ENCODE results near the gene MAJIN. TPM values are rescaled to one million over a fixed set of nuclear protein-coding genes. Genes with fewer than 3 reads are reported as not detected.

Gene MAJIN
- total RNA-seq, 1 experiment from 2014 or later, result not detected

DNA sequence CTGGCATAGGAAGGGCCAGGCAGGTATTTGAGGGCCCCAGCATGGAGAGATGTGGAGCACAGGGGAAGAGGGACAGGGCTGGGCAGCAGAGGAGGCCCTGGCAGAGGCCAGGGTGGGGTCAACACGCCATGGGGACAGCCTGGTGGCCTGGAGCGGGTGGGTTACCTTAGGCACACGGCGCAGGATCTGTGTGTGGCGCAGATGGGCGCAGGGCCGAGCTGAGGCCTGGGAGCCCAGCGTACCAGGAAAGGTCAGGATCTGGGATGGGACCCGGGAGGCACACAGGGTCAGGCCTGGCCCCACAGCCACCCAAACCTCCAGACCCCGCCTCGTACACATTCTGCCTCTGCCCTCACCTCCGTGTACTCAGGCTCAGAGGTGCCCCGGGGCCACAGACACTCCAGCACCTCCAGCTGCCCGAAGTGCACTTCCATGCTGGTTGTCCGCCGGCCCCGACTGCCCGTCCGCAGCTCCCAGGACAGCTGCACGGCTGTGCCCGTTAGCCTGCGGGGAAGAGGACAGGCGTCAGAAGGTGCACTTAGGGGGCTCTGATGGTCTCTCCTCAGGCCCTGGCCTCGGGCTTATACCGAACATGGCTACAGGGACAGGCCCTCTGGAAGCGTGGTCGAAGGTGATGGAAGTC, 61.3 kb downstream of the MAJIN start:
- BruUV-seq (replicated peaks), result no TSS peak
- Mint-ChIP-seq H3K27ac (ENCODE audit: low read depth, unreplicated experiment) (no peak overlapping the region), H3K27me3 (ENCODE audit: insufficient read depth, unreplicated experiment) (no peaks in the 10 kb centered on the region), H3K4me3 (ENCODE audit: unreplicated experiment) (no peak overlapping the region), H3K36me3 (ENCODE audit: insufficient read depth, unreplicated experiment) (peaks cover 67% of the 10 kb centered on the region), H3K9me3 (ENCODE audit: unreplicated experiment) (no peaks in the 10 kb centered on the region), H3K4me1 (ENCODE audit: insufficient read depth, unreplicated experiment) (no peaks in the 10 kb centered on the region)
- ChIA-PET CTCF (no interaction called here), POLR2A (no interaction called here)
- intact Hi-C loops (cut with micrococcal nuclease), result loop anchor here (10.0 kb wide), 1 partner anchor 204 kb away; the partner anchor contains the start of genes TM7SF2 and ZNHIT2
- DNase-seq (ENCODE audit: unreplicated experiment), result no peak
- no peak for TF ChIP-seq CTCF (IDR thresholded peaks at IDR 0.05; ENCODE audit: unreplicated experiment)

GRCh38 chr11:64909653-64910343, 62.1 kb downstream of the MAJIN start:
- intact Hi-C loops (cut with micrococcal nuclease), result loop anchor here (10.0 kb wide), 1 partner anchor 205 kb away; the partner anchor contains the start of genes TM7SF2 and ZNHIT2
- ChIA-PET POLR2A (no interaction called here), CTCF (interaction anchor here (0.7 kb wide), 1 partner anchor 112 kb away, joined by 3 read pairs; no protein-coding TSS in a partner anchor)
- DNase-seq (ENCODE audit: unreplicated experiment), result no peak
- Mint-ChIP-seq H3K4me1 (ENCODE audit: insufficient read depth, unreplicated experiment) (no peaks in the 10 kb centered on the region), H3K9me3 (ENCODE audit: unreplicated experiment) (no peaks in the 10 kb centered on the region), H3K4me3 (ENCODE audit: unreplicated experiment) (no peak overlapping the region), H3K27me3 (ENCODE audit: insufficient read depth, unreplicated experiment) (no peaks in the 10 kb centered on the region), H3K27ac (ENCODE audit: low read depth, unreplicated experiment) (no peak overlapping the region), H3K36me3 (ENCODE audit: insufficient read depth, unreplicated experiment) (peaks cover 67% of the 10 kb centered on the region)
- BruUV-seq (replicated peaks), result no TSS peak
- no peak for TF ChIP-seq CTCF (IDR thresholded peaks at IDR 0.05; ENCODE audit: unreplicated experiment)

GRCh38 chr11:64908766-64909165, 63.1 kb downstream of the MAJIN start:
- Mint-ChIP-seq H3K9me3 (ENCODE audit: unreplicated experiment) (no peaks in the 10 kb centered on the region), H3K4me1 (ENCODE audit: insufficient read depth, unreplicated experiment) (no peaks in the 10 kb centered on the region), H3K27ac (ENCODE audit: low read depth, unreplicated experiment) (no peak overlapping the region), H3K36me3 (ENCODE audit: insufficient read depth, unreplicated experiment) (peaks cover 66% of the 10 kb centered on the region), H3K27me3 (ENCODE audit: insufficient read depth, unreplicated experiment) (no peaks in the 10 kb centered on the region), H3K4me3 (ENCODE audit: unreplicated experiment) (no peak overlapping the region)
- no peak for TF ChIP-seq CTCF (IDR thresholded peaks at IDR 0.05; ENCODE audit: unreplicated experiment)
- POLR2A ChIA-PET, result no interaction called here
- intact Hi-C loops (cut with micrococcal nuclease), result no loop called here
- DNase-seq (ENCODE audit: unreplicated experiment), result no peak
- CTCF ChIA-PET, result interaction anchor here (0.7 kb wide), 1 partner anchor 113 kb away, joined by 3 read pairs; no protein-coding TSS in a partner anchor
- no TSS peak for BruUV-seq (replicated peaks)

DNA sequence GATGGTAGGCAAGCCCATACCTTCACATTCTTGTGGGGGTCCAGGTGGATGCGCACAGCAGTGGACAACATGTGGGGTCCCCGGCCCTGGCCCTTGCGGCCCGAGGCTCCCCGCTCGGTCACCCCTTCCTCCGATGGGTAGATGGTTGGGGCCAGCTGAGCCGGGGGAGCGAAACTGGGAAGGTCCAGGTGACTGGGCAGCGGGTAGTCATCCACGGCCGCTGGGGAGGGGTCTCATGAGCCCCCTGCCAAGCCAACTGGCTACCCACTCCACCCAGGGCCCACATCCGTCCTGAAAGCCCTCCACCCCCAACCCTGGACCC, 65.6 kb downstream of the MAJIN start:
- no TSS peak for BruUV-seq (replicated peaks)
- Mint-ChIP-seq H3K27ac (ENCODE audit: low read depth, unreplicated experiment) (no peak overlapping the region), H3K9me3 (ENCODE audit: unreplicated experiment) (no peaks in the 10 kb centered on the region), H3K27me3 (ENCODE audit: insufficient read depth, unreplicated experiment) (no peaks in the 10 kb centered on the region), H3K4me1 (ENCODE audit: insufficient read depth, unreplicated experiment) (no peaks in the 10 kb centered on the region), H3K4me3 (ENCODE audit: unreplicated experiment) (no peak overlapping the region), H3K36me3 (ENCODE audit: insufficient read depth, unreplicated experiment) (peaks cover 45% of the 10 kb centered on the region)
- TF ChIP-seq CTCF (IDR thresholded peaks at IDR 0.05; ENCODE audit: unreplicated experiment), result no peak
- intact Hi-C loops (cut with micrococcal nuclease), result no loop called here
- no peak for DNase-seq (ENCODE audit: unreplicated experiment)
- CTCF ChIA-PET, result interaction anchor here (0.9 kb wide), 1 partner anchor 12 kb away, joined by 4 read pairs; no protein-coding TSS in a partner anchor
- POLR2A ChIA-PET, result no interaction called here

Measured in MCF 10A (cell line).